Measurements from ENCODE around the gene DHCR7. TPM values are rescaled to one million over a fixed set of nuclear protein-coding genes. Genes with fewer than 3 reads are reported as not detected.

DHCR7 gene
- total and polyA plus RNA-seq, 9 donors: 5.7 to 18.8 (median 14.6) TPM

DNA sequence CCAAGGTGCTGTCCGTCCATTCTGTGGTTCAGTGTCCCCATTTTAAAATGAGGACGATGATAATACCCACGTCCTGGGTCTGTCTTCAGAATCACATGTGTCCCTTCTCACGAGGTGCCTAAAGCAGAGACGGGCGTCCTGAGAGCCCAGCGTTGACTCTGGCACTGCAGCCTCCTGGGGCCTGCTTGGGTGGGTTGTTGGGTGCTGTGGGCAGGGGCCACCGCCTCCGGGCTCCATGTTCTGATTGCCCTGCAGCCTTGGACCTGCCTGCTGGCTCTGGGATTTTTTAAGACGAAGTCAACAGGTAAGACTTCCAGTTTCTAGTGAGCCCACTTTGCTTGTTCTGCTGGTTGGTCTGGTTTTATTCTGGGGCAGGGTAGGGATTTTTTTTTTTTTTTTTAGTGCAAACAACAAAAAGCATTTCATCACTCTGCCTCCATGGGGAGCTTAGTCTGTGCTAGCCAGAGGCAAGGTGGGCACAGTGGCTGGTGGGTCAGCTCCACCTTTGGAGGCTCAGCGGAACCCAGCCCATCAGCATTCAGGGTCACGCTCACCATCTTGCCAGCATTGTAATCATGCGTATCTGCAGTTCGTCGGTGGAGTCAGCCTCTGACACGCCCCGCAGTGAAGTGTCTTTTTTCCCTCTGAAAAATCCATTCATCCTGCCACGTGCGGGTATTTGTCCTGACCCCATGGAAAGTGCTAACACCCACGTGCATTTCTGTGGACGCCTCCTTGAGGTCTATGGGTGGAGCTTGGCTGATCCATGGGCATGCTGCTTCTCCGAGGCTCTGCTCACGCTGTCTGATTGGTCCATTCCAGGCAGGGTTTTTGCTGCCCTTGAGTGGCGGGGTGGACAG, 33.1 kb upstream of the DHCR7 start:
- peaks cover 94% of the 10 kb centered on the region for H3K36me3 ChIP-seq (ENCODE audit: control insufficient read depth, insufficient read depth, low read length)
- no peak for DNase-seq
- no peaks in the 10 kb centered on the region for H3K4me1 ChIP-seq (ENCODE audit: control insufficient read depth, insufficient read depth, low read length)
- WGBS (ENCODE audit: insufficient coverage): 85% methylated on average over 21 of the region's 24 CpGs
- H3K9me3 ChIP-seq (replicated peaks; ENCODE audit: control insufficient read depth, low read depth, low read length): no peaks in the 10 kb centered on the region
- H3K27ac ChIP-seq (ENCODE audit: low read length): no peak overlapping the region
- no peaks in the 10 kb centered on the region for H3K27me3 ChIP-seq (ENCODE audit: control insufficient read depth, insufficient read depth, low read length)
- no peak overlapping the region for H3K4me3 ChIP-seq (ENCODE audit: low read length)

DNA sequence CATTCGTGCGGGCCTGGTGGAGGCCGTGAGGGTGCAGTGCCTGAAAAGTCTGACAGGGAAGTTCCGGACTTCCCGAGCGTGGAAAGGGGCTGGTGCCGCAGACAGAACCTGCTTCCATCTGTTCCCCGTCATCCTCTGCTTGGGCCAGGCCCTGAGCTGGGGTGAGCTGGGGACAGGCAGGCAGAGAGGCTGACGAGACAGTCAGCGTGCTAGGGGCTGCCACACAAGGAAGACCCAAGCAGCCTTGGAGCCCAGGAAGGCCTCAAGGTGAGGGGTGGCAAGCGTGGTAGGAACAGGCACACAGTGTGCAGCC, 30.3 kb upstream of the DHCR7 start:
- no peaks in the 10 kb centered on the region for H3K9me3 ChIP-seq (replicated peaks; ENCODE audit: control insufficient read depth, low read depth, low read length)
- no peaks in the 10 kb centered on the region for H3K27me3 ChIP-seq (ENCODE audit: control insufficient read depth, insufficient read depth, low read length)
- peaks cover 95% of the 10 kb centered on the region for H3K36me3 ChIP-seq (ENCODE audit: control insufficient read depth, insufficient read depth, low read length)
- H3K27ac ChIP-seq (ENCODE audit: low read length): no peak overlapping the region
- no peaks in the 10 kb centered on the region for H3K4me1 ChIP-seq (ENCODE audit: control insufficient read depth, insufficient read depth, low read length)
- no peak overlapping the region for H3K4me3 ChIP-seq (ENCODE audit: low read length)
- WGBS (ENCODE audit: insufficient coverage): 93% methylated on average over 11 of the region's 11 CpGs
- DNase-seq: no peak

DNA sequence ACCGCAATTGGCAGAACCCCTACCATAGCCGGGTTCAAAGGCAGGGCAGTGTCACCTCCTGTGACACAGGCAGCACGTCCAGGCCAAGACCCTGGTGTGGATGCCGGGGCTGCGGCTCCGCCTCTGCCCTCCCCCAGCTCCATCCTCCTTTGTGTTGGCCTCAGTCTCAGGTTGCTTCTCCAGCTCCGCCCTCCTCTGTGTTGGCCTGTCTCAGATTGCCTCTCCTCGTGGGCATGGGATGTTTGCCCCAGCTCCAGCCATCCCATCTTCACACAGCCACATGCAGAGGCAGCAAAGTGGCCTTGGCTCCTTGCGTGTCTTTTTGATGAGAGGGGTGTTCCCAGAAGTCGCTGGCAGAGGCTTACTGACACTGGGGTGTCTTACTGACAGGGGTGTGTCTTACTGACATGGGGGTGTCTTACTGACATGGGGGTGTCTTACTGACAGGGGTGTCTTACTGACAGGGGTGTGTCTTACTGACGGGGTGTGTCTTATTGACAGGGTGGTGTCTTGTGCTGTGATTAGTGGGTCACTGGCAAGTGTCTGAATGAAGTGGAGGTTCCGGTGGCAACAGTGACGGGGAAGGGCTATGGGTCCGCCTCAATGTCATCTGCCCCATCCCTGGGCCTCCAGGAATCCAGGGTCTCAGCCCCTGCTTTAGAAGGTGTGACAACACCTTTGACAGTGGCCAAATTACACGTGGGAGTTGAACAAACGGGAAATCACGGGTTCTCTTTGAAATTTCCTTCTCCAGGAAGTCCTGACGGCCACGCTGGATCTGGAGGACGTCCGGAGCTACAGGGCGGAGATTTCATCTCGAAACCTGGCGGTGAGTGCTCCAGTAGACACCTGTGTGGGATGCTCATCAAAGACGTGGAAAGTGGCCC, 29.7 kb upstream of the DHCR7 start:
- no peak for DNase-seq
- H3K27me3 ChIP-seq (ENCODE audit: control insufficient read depth, insufficient read depth, low read length): no peaks in the 10 kb centered on the region
- H3K9me3 ChIP-seq (replicated peaks; ENCODE audit: control insufficient read depth, low read depth, low read length): no peaks in the 10 kb centered on the region
- no peaks in the 10 kb centered on the region for H3K4me1 ChIP-seq (ENCODE audit: control insufficient read depth, insufficient read depth, low read length)
- H3K27ac ChIP-seq (ENCODE audit: low read length): no peak overlapping the region
- H3K36me3 ChIP-seq (ENCODE audit: control insufficient read depth, insufficient read depth, low read length): peaks cover 94% of the 10 kb centered on the region
- WGBS (ENCODE audit: insufficient coverage): 69% methylated on average over 21 of the region's 25 CpGs
- no peak overlapping the region for H3K4me3 ChIP-seq (ENCODE audit: low read length)

DNA sequence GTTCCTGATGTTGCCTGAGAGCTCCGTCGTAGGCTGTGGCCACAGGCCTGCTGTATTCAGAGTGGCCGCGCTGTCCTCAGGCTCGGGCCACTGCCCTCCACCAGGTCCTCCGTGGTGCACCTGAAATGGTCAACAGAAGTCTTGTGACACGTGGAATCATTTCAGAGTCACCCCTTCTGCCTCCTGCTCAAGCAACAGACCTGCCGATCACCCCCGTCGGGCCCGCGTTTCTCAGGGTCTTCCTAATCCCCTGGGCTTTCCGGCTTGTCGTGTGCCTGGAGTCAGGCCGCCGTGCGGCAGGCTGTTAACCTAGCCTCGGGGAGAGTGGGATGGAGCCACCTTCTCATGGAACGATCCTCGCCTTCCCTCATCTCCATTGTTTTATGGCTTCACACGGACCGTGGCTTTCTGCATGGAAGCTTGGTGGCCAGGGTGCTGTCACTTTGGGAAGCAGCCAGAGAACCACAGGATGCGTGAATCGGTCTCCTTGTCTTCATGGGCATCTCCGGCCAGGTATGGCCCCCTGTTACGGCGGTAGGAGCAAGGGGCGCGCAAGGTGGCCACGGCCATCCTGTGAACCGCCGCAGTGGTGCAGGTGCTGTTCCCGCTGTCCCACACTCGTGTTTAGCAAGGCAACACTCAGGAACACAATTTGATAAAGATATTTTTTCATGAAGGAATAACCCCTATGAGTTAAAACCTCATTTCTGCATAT, 28.9 kb upstream of the DHCR7 start:
- Histone ChIP-seq H3K27ac (ENCODE audit: low read length) (no peak overlapping the region), H3K4me1 (ENCODE audit: control insufficient read depth, insufficient read depth, low read length) (no peaks in the 10 kb centered on the region), H3K27me3 (ENCODE audit: control insufficient read depth, insufficient read depth, low read length) (no peaks in the 10 kb centered on the region), H3K4me3 (ENCODE audit: low read length) (no peak overlapping the region), H3K9me3 (replicated peaks; ENCODE audit: control insufficient read depth, low read depth, low read length) (no peaks in the 10 kb centered on the region), H3K36me3 (ENCODE audit: control insufficient read depth, insufficient read depth, low read length) (peaks cover 87% of the 10 kb centered on the region)
- WGBS (ENCODE audit: insufficient coverage): 89% methylated on average over 28 of the region's 34 CpGs
- DNase-seq: no peak

DNA sequence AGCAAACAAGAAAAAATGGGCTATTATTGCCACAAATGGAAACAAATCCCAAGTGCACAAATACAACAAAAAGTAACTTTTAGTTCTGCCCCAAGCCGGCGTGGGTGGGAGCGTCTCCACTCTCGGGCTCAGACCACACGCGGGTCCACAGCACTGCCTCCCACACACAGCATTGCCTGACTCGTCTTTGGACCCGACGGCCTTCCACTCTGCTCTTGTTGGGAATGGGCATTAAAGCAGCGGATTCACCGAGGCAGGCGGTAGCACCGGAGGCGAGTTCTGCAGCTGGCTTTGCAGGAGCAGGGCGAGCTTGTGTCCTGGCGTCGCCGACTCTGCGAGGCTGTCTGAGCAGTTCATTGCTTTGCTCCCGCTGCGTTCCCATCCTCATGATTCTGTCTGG, 27.8 kb upstream of the DHCR7 start:
- 91% methylated on average over 21 of the region's 21 CpGs for WGBS (ENCODE audit: insufficient coverage)
- Histone ChIP-seq H3K4me1 (ENCODE audit: control insufficient read depth, insufficient read depth, low read length) (no peaks in the 10 kb centered on the region), H3K27me3 (ENCODE audit: control insufficient read depth, insufficient read depth, low read length) (no peaks in the 10 kb centered on the region), H3K9me3 (replicated peaks; ENCODE audit: control insufficient read depth, low read depth, low read length) (no peaks in the 10 kb centered on the region), H3K36me3 (ENCODE audit: control insufficient read depth, insufficient read depth, low read length) (peaks cover 76% of the 10 kb centered on the region), H3K4me3 (ENCODE audit: low read length) (no peak overlapping the region), H3K27ac (ENCODE audit: low read length) (no peak overlapping the region)
- no peak for DNase-seq

DNA sequence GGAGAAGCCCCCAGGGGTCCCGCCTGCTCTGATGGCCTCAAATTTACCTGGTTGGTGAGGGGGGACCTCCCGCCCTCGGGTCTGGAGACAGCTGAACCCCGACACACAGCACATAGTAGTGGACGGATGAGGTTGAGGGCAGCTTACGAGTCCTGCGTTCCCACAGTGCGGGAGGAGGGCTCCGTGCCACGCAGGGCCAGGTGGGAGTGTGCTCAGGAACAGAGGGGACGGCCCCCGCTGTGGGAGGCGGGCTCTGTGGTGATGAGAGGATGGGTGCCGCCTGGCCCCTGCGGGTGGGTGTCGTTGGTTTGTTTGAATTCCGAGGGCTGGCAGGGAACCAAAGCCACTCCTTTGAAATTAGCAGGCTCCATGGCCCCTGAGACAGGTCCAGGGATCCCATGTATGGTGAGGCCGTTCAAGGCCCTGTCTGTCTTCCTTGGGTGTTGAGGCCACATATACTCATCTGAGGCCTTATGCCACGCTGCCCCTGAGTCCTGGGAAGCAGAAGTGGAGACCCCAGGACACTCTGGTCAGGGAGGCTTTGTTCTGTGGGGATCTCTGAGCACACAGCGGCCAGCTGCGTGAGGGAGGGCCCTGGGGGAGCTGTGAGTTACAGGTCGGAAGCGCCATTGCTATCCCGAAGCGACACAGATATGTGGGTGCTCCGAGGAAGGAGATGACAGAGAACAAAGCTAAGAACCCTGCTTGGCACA, 26.7 kb upstream of the DHCR7 start:
- Histone ChIP-seq H3K27me3 (ENCODE audit: control insufficient read depth, insufficient read depth, low read length) (no peaks in the 10 kb centered on the region), H3K4me3 (ENCODE audit: low read length) (no peak overlapping the region), H3K4me1 (ENCODE audit: control insufficient read depth, insufficient read depth, low read length) (no peaks in the 10 kb centered on the region), H3K27ac (ENCODE audit: low read length) (no peak overlapping the region), H3K9me3 (replicated peaks; ENCODE audit: control insufficient read depth, low read depth, low read length) (no peaks in the 10 kb centered on the region), H3K36me3 (ENCODE audit: control insufficient read depth, insufficient read depth, low read length) (peaks cover 66% of the 10 kb centered on the region)
- DNase-seq: no peak
- 89% methylated on average over 26 of the region's 26 CpGs for WGBS (ENCODE audit: insufficient coverage)

DNA sequence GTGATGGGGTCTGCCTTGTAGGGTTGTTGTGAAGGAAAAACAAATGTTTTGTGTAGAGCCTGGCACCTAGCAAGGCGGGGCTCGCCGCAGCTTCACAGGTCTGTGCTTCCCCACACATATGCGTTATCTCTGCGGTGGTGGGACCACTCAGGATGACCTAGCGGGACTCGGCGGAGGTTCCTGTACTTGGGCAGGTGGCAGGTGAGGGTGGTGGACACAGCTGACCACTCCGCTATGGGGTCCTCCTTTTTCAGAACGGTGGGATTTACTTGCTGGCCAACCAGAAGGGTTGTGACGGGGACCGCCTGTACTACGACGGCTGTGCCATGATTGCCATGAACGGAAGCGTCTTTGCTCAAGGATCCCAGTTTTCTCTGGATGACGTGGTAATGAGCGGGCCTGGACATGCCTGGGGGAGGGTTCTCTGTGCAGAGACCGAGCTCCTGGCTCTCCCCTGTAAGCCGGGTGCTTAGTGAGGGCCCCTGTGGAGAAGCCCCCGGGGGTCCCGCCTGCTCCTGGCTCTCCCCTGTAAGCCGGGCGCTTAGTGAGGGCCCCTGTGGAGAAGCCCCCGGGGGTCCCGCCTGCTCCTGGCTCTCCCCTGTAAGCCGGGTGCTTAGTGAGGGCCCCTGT, 26.1 kb upstream of the DHCR7 start:
- Histone ChIP-seq H3K27me3 (ENCODE audit: control insufficient read depth, insufficient read depth, low read length) (no peaks in the 10 kb centered on the region), H3K4me3 (ENCODE audit: low read length) (no peak overlapping the region), H3K9me3 (replicated peaks; ENCODE audit: control insufficient read depth, low read depth, low read length) (no peaks in the 10 kb centered on the region), H3K4me1 (ENCODE audit: control insufficient read depth, insufficient read depth, low read length) (no peaks in the 10 kb centered on the region), H3K36me3 (ENCODE audit: control insufficient read depth, insufficient read depth, low read length) (peaks cover 60% of the 10 kb centered on the region), H3K27ac (ENCODE audit: low read length) (no peak overlapping the region)
- DNase-seq: no peak
- 94% methylated on average over 18 of the region's 27 CpGs for WGBS (ENCODE audit: insufficient coverage)

DNA sequence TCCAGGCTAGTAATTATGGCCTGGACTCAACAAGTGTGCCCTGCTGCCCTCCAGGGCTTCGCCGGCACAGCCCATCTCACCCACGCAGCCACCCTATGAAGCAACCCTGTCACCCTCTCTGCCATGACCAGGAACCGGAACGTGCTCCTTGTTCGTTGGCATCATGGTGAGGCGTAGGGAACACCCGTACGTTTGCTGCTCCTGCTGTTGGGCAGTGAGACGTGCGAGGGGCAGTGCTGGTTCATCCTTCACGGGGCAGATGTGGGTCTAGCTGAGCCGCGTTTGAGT, 25.5 kb upstream of the DHCR7 start:
- WGBS (ENCODE audit: insufficient coverage): 96% methylated on average over 12 of the region's 14 CpGs
- Histone ChIP-seq H3K4me3 (ENCODE audit: low read length) (no peak overlapping the region), H3K27me3 (ENCODE audit: control insufficient read depth, insufficient read depth, low read length) (no peaks in the 10 kb centered on the region), H3K4me1 (ENCODE audit: control insufficient read depth, insufficient read depth, low read length) (no peaks in the 10 kb centered on the region), H3K27ac (ENCODE audit: low read length) (no peak overlapping the region), H3K9me3 (replicated peaks; ENCODE audit: control insufficient read depth, low read depth, low read length) (no peaks in the 10 kb centered on the region), H3K36me3 (ENCODE audit: control insufficient read depth, insufficient read depth, low read length) (peaks cover 55% of the 10 kb centered on the region)
- DNase-seq: no peak

DNA sequence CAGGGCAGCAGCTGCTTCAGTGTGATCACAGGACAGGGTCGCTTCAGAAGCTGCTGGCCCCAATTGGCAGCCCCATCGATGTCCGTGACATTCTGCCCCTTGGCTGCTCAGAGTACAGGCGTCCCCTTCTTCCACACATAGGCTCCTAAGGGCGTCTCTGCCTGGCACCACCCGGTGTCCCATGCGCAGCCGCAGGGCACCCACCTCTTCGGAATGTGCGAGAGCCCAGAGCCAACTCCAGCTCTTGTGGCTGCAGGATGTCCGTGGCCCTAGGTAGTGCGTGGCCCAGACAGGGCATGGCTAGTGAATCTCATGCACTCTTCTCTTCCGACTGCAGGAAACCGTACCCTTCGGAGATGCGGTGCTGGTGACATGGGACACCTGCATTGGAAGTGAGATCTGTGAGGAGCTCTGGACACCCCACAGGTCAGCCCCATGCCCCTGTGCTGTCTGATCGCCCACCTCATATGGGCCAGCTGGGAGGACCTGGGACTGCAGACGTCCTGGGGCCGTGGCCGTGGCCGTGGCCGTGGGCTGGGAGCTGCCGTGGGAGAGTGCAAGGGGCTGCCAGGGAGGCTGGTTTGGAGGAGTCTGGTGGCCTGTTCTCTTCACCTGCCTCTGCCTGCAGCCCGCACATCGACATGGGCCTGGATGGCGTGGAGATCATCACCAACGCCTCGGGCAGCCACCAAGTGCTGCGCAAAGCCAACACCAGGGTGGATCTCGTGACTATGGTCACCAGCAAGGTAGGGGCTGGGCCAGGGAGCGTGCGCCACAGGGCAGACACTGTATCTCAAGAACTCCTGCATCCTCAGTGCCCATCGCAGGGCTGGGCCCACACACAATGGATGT, 25.0 kb upstream of the DHCR7 start:
- Histone ChIP-seq H3K27ac (ENCODE audit: low read length) (no peak overlapping the region), H3K4me3 (ENCODE audit: low read length) (no peak overlapping the region), H3K27me3 (ENCODE audit: control insufficient read depth, insufficient read depth, low read length) (no peaks in the 10 kb centered on the region), H3K36me3 (ENCODE audit: control insufficient read depth, insufficient read depth, low read length) (peaks cover 49% of the 10 kb centered on the region), H3K4me1 (ENCODE audit: control insufficient read depth, insufficient read depth, low read length) (no peaks in the 10 kb centered on the region), H3K9me3 (replicated peaks; ENCODE audit: control insufficient read depth, low read depth, low read length) (no peaks in the 10 kb centered on the region)
- DNase-seq: no peak
- 97% methylated on average over 32 of the region's 33 CpGs for WGBS (ENCODE audit: insufficient coverage)
